Keratinocyte (primary cell): ENCODE data around the gene HMCN1. TPM values are rescaled to one million over a fixed set of nuclear protein-coding genes. Genes with fewer than 3 reads are reported as not detected.

Experiments
- DNase-seq: peaks from one replicate; pipeline ENCODE4 v3.0.0-alpha.2; 2011; ENCODE audit warnings: low read depth, missing footprints, low spot score
- FAIRE-seq: peaks from 2 replicates; lab custom pipeline; 2011; peaks lifted over from hg19 to GRCh38; lab: Jason Lieb, UNC
- H2AFZ ChIP-seq: 2 replicates; pipeline ENCODE4 v1.6.0; 2012; ENCODE audit warnings: low read length, control low read depth, inconsistent platforms; ENCODE audit not compliant: control insufficient read depth
- H3K27ac ChIP-seq: 2 replicates; pipeline ENCODE4 v1.5.1; 2011; ENCODE audit warnings: low read length; ENCODE audit not compliant: control insufficient read depth, insufficient read depth
- H3K27me3 ChIP-seq: 3 replicates; pipeline ENCODE4 v1.6.0; 2011; ENCODE audit warnings: low read length; ENCODE audit not compliant: control insufficient read depth, insufficient read depth; ENCODE audit errors: extremely low read depth
- H3K36me3 ChIP-seq, 2 experiments: 2 replicates in 1 of 2; 3 replicates in 1 of 2; pipeline ENCODE4 v1.5.1; 2011; ENCODE audit warnings: low read length in 2 of 2, mild to moderate bottlenecking in 1 of 2; ENCODE audit not compliant: control insufficient read depth in 2 of 2, insufficient read depth in 2 of 2; ENCODE audit errors: extremely low read depth in 1 of 2
- H3K4me1 ChIP-seq: 3 replicates; pipeline ENCODE4 v1.5.1; 2011; ENCODE audit warnings: low read length; ENCODE audit not compliant: control insufficient read depth, insufficient read depth; ENCODE audit errors: extremely low read depth
- H3K4me2 ChIP-seq: 3 replicates; pipeline ENCODE4 v1.6.0; 2011; ENCODE audit warnings: low read depth, low read length; ENCODE audit not compliant: control insufficient read depth, insufficient read depth; ENCODE audit errors: extremely low read depth
- H3K4me3 ChIP-seq, 3 experiments: fragments of 200-600 bp in 1 of 3; sonication (generic) in 1 of 3; 2 replicates in 2 of 3; 3 replicates in 1 of 3; pipeline ENCODE4 v1.5.1; 2011 to 2016; ENCODE audit warnings: low read length in 3 of 3, mild to moderate bottlenecking in 3 of 3, control low read depth in 2 of 3, inconsistent platforms in 1 of 3, low read depth in 1 of 3, mixed read lengths in 1 of 3, mixed run types in 1 of 3, moderate library complexity in 1 of 3; ENCODE audit not compliant: control insufficient read depth in 2 of 3, insufficient read depth in 2 of 3; ENCODE audit errors: extremely low read depth in 1 of 3
- H3K79me2 ChIP-seq: 2 replicates; pipeline ENCODE4 v1.6.0; 2012; ENCODE audit warnings: low read length; ENCODE audit not compliant: control insufficient read depth, insufficient read depth
- H3K9ac ChIP-seq: 3 replicates; pipeline ENCODE4 v1.6.0; 2011; ENCODE audit warnings: low read length; ENCODE audit not compliant: control insufficient read depth, insufficient read depth; ENCODE audit errors: extremely low read depth
- H3K9me1 ChIP-seq: 3 replicates; pipeline ENCODE4 v1.6.0; 2011; ENCODE audit warnings: low read length; ENCODE audit not compliant: control insufficient read depth, insufficient read depth; ENCODE audit errors: extremely low read depth
- H3K9me3 ChIP-seq: 2 replicates; pipeline ENCODE4 v1.5.1; 2012; ENCODE audit warnings: low read depth, low read length; ENCODE audit not compliant: control insufficient read depth
- H4K20me1 ChIP-seq: 3 replicates; pipeline ENCODE4 v1.6.0; 2011; ENCODE audit warnings: low read length; ENCODE audit not compliant: control insufficient read depth, insufficient read depth; ENCODE audit errors: extremely low read depth
- EZH2 ChIP-seq: IDR thresholded peaks from one replicate; pipeline ENCODE4 v1.6.1; 2012; ENCODE audit warnings: inconsistent platforms, mild to moderate bottlenecking, low read length, moderate library complexity
- dilution Hi-C: fragments of 300-500 bp; cut with MboI; formaldehyde crosslinking; loops from one replicate; pipeline ENCODE4 v1.7.0; 2020; ENCODE audit warnings: low sequenced_read_pairs; ENCODE audit not compliant: extremely low pct_ligation_motif_present
- polyA plus RNA-seq, 5 experiments: library from polyadenylated mRNA; depleted of rRNA in 3 of 5; stranded (reverse) in 3 of 5; stranded (forward) in 1 of 5; unstranded in 1 of 5; fragments of >200 nt; gene quantifications; 1 replicate in 1 of 5; 2 replicates in 3 of 5; 3 replicates in 1 of 5; pipeline versions ENCODE4 v1.2.1 to v1.2.3, GENCODE V29; 2011 to 2012; ENCODE audit warnings: missing spikeins in 2 of 5, low read depth in 1 of 5, low replicate concordance in 1 of 5
- TF ChIP-seq, protein P1 (sequence below), 3 experiments: IDR thresholded peaks in 1 of 3; conservative IDR thresholded peaks in 1 of 3; optimal IDR thresholded peaks in 1 of 3; 2 replicates in 2 of 3; 3 replicates in 1 of 3; pipeline versions ENCODE3 to v1.5.1; 2011; ENCODE audit warnings: low read length in 3 of 3, mild to moderate bottlenecking in 3 of 3, moderate library complexity in 2 of 3, control low read depth in 1 of 3, inconsistent platforms in 1 of 3; ENCODE audit not compliant: insufficient read depth in 2 of 3; ENCODE audit errors: extremely low read depth in 1 of 3

Gene HMCN1
- polyA plus RNA-seq, 1 donor (not counting 4 experiments of a cell fraction or from before 2014, with no cell fraction given) = 1.8 TPM

DNA sequence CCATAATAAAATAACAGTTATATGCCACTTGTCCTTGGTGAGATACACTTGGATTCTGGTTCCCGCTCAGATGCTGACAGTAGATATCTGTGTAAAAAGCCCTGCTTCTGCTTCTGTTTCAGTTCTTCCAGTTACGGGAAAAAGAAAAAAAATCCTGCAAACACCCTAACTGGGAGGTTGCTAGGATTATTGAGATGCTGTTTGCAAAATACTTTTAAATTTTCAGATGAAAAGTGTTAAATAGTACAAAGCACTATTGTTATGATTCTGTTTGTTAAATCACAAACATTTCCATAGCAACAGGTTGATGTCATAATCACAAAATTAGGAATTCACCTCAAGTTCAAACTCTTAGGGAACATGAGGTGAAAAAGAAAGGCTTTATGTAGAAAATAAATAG is 232.3 kb downstream of the HMCN1 start:
- H3K4me1 ChIP-seq = peaks cover 5% of the 10 kb centered on the region
- H3K27me3 ChIP-seq = no peaks in the 10 kb centered on the region
- dilution Hi-C loops = no loop called here
- no peak overlapping the region for H3K4me3 ChIP-seq
- FAIRE-seq (no peak), DNase-seq (no peak)
- no peaks in the 10 kb centered on the region for H3K9me1 ChIP-seq
- H3K4me2 ChIP-seq = no peak overlapping the region
- no peaks in the 10 kb centered on the region for H3K9me3 ChIP-seq
- no peaks in the 10 kb centered on the region for H3K79me2 ChIP-seq
- TF ChIP-seq, protein P1, sequence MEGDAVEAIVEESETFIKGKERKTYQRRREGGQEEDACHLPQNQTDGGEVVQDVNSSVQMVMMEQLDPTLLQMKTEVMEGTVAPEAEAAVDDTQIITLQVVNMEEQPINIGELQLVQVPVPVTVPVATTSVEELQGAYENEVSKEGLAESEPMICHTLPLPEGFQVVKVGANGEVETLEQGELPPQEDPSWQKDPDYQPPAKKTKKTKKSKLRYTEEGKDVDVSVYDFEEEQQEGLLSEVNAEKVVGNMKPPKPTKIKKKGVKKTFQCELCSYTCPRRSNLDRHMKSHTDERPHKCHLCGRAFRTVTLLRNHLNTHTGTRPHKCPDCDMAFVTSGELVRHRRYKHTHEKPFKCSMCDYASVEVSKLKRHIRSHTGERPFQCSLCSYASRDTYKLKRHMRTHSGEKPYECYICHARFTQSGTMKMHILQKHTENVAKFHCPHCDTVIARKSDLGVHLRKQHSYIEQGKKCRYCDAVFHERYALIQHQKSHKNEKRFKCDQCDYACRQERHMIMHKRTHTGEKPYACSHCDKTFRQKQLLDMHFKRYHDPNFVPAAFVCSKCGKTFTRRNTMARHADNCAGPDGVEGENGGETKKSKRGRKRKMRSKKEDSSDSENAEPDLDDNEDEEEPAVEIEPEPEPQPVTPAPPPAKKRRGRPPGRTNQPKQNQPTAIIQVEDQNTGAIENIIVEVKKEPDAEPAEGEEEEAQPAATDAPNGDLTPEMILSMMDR (optimal IDR thresholded peaks at IDR 0.05 in 1 of 3, IDR thresholded peaks at IDR 0.05 in 1 of 3, conservative IDR thresholded peaks at IDR 0.05 in 1 of 3; ENCODE audit: extremely low read depth in 1 of 3, insufficient read depth in 2 of 3, low read length in 3 of 3) = no peak
- no peak for TF ChIP-seq EZH2
- no peak overlapping the region for H2AFZ ChIP-seq
- no peak overlapping the region for H3K27ac ChIP-seq
- H3K36me3 ChIP-seq = no peaks in the 10 kb centered on the region
- no peak overlapping the region for H3K9ac ChIP-seq
- H4K20me1 ChIP-seq = no peaks in the 10 kb centered on the region

DNA sequence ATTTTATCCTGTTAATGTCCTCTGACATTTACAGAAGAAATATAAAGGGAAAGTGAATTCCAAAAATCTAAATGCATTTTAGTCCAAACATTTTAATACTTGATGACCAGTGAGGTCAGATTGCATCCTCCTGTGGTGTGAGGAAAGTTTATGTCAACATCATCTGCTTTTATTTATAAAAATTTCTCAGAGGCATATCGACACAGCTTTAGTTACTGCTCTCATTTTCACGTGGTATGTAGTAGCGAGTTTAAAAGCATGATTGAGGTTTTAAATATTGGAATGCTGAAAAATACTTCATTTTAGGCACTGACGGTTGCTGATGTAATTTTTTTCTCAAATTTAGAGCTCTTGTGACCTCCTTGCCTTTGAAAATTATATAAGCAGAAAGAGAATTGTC is 234.8 kb downstream of the HMCN1 start:
- TF ChIP-seq EZH2 = no peak
- dilution Hi-C loops = no loop called here
- Histone ChIP-seq H3K9ac (no peak overlapping the region), H3K4me2 (no peak overlapping the region), H2AFZ (no peak overlapping the region), H3K9me3 (no peaks in the 10 kb centered on the region), H3K4me1 (peaks cover 7% of the 10 kb centered on the region), H3K36me3 (no peaks in the 10 kb centered on the region), H3K9me1 (no peaks in the 10 kb centered on the region), H3K27me3 (no peaks in the 10 kb centered on the region), H3K4me3 (no peak overlapping the region), H4K20me1 (no peaks in the 10 kb centered on the region), H3K27ac (no peak overlapping the region), H3K79me2 (no peaks in the 10 kb centered on the region)
- DNase-seq (no peak), FAIRE-seq (no peak)

- Histone ChIP-seq H3K27ac (no peak overlapping the region), H3K9me3 (no peaks in the 10 kb centered on the region), H3K79me2 (no peaks in the 10 kb centered on the region), H3K4me2 (no peak overlapping the region), H3K9ac (no peak overlapping the region), H3K9me1 (no peaks in the 10 kb centered on the region), H3K36me3 (no peaks in the 10 kb centered on the region), H3K27me3 (no peaks in the 10 kb centered on the region), H4K20me1 (no peaks in the 10 kb centered on the region), H3K4me3 (no peak overlapping the region), H3K4me1 (peaks cover 7% of the 10 kb centered on the region), H2AFZ (no peak overlapping the region)
- dilution Hi-C loops = no loop called here
- DNase-seq (no peak), FAIRE-seq (no peak)
- TF ChIP-seq, protein P1 (optimal IDR thresholded peaks at IDR 0.05 in 1 of 3, IDR thresholded peaks at IDR 0.05 in 1 of 3, conservative IDR thresholded peaks at IDR 0.05 in 1 of 3; ENCODE audit: extremely low read depth in 1 of 3, insufficient read depth in 2 of 3, low read length in 3 of 3) = no peak
- no peak for TF ChIP-seq EZH2
These were observed 235.4 kb downstream of the HMCN1 start for GRCh38 chr1:185969524-185969991.
